Measurements from ENCODE around the gene ZSWIM6. TPM values are rescaled to one million over a fixed set of nuclear protein-coding genes. Genes with fewer than 3 reads are reported as not detected.

Gene ZSWIM6
- total RNA-seq, 2 experiments from 2014 or later, result 0.06 to 0.17 TPM

DNA sequence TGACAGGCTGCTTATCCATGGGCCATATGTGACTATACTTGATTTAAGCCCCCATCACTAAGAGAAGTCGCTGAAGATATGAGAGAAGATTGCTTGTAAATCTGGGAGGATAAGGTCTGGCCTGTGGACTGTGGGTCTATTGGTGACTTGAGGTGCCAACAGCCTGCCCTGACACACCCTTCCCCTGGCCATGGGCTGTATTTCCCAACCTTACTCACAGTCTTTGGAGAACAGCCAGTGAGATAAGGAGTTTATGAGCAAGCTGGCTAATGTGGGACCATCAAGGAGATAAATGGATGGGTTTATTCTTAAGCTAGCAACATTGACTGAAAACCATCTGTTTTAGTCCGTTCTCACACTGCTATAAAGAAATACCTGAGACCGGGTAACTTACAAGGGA, 231.3 kb downstream of the ZSWIM6 start:
- intact Hi-C loops (cut with micrococcal nuclease; ENCODE audit: unreplicated experiment), result no loop called here
- Histone ChIP-seq H3K36me3 (ENCODE audit: insufficient read depth, low read length) (no peaks in the 10 kb centered on the region), H3K4me2 (ENCODE audit: low read length) (no peak overlapping the region), H3K9me2 (ENCODE audit: insufficient read depth, low read length) (no peaks in the 10 kb centered on the region), H3K79me2 (ENCODE audit: insufficient read depth, low read depth, low read length) (no peaks in the 10 kb centered on the region), H4K20me1 (ENCODE audit: insufficient read depth, low read length) (no peaks in the 10 kb centered on the region), H3K27ac (ENCODE audit: low read depth, low read length, poor library complexity, severe bottlenecking) (no peak overlapping the region), H3K4me1 (ENCODE audit: insufficient read depth, low read length, poor library complexity, severe bottlenecking) (no peaks in the 10 kb centered on the region), H3K9me3 (ENCODE audit: low read length) (no peaks in the 10 kb centered on the region), H2AFZ (ENCODE audit: low read length) (no peak overlapping the region), H3K4me3 (ENCODE audit: low read depth, low read length, poor library complexity, severe bottlenecking) (no peak overlapping the region)
- BruUV-seq (replicated peaks), result no TSS peak
- TF ChIP-seq, protein P1, sequence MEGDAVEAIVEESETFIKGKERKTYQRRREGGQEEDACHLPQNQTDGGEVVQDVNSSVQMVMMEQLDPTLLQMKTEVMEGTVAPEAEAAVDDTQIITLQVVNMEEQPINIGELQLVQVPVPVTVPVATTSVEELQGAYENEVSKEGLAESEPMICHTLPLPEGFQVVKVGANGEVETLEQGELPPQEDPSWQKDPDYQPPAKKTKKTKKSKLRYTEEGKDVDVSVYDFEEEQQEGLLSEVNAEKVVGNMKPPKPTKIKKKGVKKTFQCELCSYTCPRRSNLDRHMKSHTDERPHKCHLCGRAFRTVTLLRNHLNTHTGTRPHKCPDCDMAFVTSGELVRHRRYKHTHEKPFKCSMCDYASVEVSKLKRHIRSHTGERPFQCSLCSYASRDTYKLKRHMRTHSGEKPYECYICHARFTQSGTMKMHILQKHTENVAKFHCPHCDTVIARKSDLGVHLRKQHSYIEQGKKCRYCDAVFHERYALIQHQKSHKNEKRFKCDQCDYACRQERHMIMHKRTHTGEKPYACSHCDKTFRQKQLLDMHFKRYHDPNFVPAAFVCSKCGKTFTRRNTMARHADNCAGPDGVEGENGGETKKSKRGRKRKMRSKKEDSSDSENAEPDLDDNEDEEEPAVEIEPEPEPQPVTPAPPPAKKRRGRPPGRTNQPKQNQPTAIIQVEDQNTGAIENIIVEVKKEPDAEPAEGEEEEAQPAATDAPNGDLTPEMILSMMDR (conservative IDR thresholded peaks at IDR 0.05; ENCODE audit: low read length), result no peak
- no peak for TF ChIP-seq EZH2phosphoT487 (IDR thresholded peaks at IDR 0.05; ENCODE audit: borderline replicate concordance, low read depth, low read length)
- ChIA-PET POLR2A (interaction anchor here (0.5 to 0.6 kb wide), 2 partner anchors 129 to 1271 kb away, joined by 3 read pairs; no protein-coding TSS in a partner anchor), CTCF (ENCODE audit: unreplicated experiment) (no interaction called here)
- no peak for DNase-seq (ENCODE audit: low spot score)

DNA sequence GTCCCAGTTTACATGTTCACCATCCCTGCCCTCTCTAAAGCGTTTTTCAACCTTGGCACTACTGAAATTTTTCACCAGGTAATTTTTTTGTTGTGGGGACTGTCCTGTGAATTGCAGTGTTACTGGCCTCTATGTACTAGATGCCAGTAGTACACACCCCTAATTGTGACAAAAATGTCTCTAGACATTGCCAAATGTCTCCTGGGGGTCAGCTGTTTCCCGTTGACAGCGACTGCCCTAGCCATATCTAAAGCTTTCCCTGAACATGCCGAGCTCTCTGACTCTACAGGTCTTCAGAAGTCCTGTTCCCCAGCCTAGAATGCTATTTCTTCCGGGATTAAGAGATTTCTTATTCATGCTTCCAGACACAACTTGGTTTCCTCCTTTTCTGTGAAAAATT, 235.3 kb downstream of the ZSWIM6 start:
- no peak overlapping the region for H3K27ac ChIP-seq (ENCODE audit: low read depth, low read length, poor library complexity, severe bottlenecking)
- H3K4me3 ChIP-seq (ENCODE audit: low read depth, low read length, poor library complexity, severe bottlenecking), result no peak overlapping the region
- no peak for DNase-seq (ENCODE audit: low spot score)
- intact Hi-C loops (cut with micrococcal nuclease; ENCODE audit: unreplicated experiment), result no loop called here
- no peaks in the 10 kb centered on the region for H4K20me1 ChIP-seq (ENCODE audit: insufficient read depth, low read length)
- no peak overlapping the region for H2AFZ ChIP-seq (ENCODE audit: low read length)
- TF ChIP-seq EZH2phosphoT487 (IDR thresholded peaks at IDR 0.05; ENCODE audit: borderline replicate concordance, low read depth, low read length), result no peak
- TF ChIP-seq, protein P1 (conservative IDR thresholded peaks at IDR 0.05; ENCODE audit: low read length), result no peak
- no peaks in the 10 kb centered on the region for H3K9me2 ChIP-seq (ENCODE audit: insufficient read depth, low read length)
- no TSS peak for BruUV-seq (replicated peaks)
- no peaks in the 10 kb centered on the region for H3K9me3 ChIP-seq (ENCODE audit: low read length)
- no peaks in the 10 kb centered on the region for H3K36me3 ChIP-seq (ENCODE audit: insufficient read depth, low read length)
- ChIA-PET POLR2A (no interaction called here), CTCF (ENCODE audit: unreplicated experiment) (no interaction called here)
- H3K4me2 ChIP-seq (ENCODE audit: low read length), result no peak overlapping the region
- no peaks in the 10 kb centered on the region for H3K79me2 ChIP-seq (ENCODE audit: insufficient read depth, low read depth, low read length)
- H3K4me1 ChIP-seq (ENCODE audit: insufficient read depth, low read length, poor library complexity, severe bottlenecking), result no peaks in the 10 kb centered on the region

DNA sequence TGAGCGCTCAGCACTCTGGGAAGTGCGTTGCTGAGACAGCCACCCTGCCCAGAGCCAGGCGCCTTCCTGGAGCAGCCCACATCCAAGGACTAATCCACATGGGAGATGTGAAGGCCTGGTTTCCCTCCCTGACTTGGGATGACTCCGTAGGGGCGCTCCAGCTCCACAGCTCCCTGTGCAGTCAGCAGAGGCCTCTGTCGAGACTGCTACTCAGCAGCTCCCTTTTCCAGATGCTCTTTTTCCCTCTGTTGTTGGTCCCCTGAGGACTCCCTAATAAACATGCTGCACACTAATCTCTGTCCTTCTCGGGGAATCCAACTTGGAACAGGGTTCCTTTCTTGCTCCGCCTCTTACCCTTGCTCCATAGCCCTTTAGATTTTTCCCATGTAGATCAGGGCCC, 237.3 kb downstream of the ZSWIM6 start:
- Histone ChIP-seq H3K79me2 (ENCODE audit: insufficient read depth, low read depth, low read length) (no peaks in the 10 kb centered on the region), H3K9me2 (ENCODE audit: insufficient read depth, low read length) (no peaks in the 10 kb centered on the region), H4K20me1 (ENCODE audit: insufficient read depth, low read length) (no peaks in the 10 kb centered on the region), H3K36me3 (ENCODE audit: insufficient read depth, low read length) (no peaks in the 10 kb centered on the region), H3K4me2 (ENCODE audit: low read length) (no peak overlapping the region), H3K9me3 (ENCODE audit: low read length) (no peaks in the 10 kb centered on the region), H3K4me1 (ENCODE audit: insufficient read depth, low read length, poor library complexity, severe bottlenecking) (no peaks in the 10 kb centered on the region), H3K27ac (ENCODE audit: low read depth, low read length, poor library complexity, severe bottlenecking) (no peak overlapping the region), H2AFZ (ENCODE audit: low read length) (no peak overlapping the region), H3K4me3 (ENCODE audit: low read depth, low read length, poor library complexity, severe bottlenecking) (no peak overlapping the region)
- ChIA-PET CTCF (ENCODE audit: unreplicated experiment) (no interaction called here), POLR2A (no interaction called here)
- TF ChIP-seq, protein P1 (conservative IDR thresholded peaks at IDR 0.05; ENCODE audit: low read length), result no peak
- no peak for TF ChIP-seq EZH2phosphoT487 (IDR thresholded peaks at IDR 0.05; ENCODE audit: borderline replicate concordance, low read depth, low read length)
- DNase-seq (ENCODE audit: low spot score), result no peak
- intact Hi-C loops (cut with micrococcal nuclease; ENCODE audit: unreplicated experiment), result no loop called here
- no TSS peak for BruUV-seq (replicated peaks)
